H1 (cell line): ENCODE results near the gene RMND5A. TPM values are rescaled to one million over a fixed set of nuclear protein-coding genes. Genes with fewer than 3 reads are reported as not detected.

Experiments
- CTCF ChIA-PET: fragments of 300-600 bp; sonication (Branson Sonifier 250); formaldehyde crosslinking; loops from one replicate; lab custom pipeline; 2021; ENCODE audit not compliant: partially characterized antibody; lab: Charles Lee
- POLR2A ChIA-PET: fragments of 300-600 bp; sonication (Branson Sonifier 250); formaldehyde crosslinking; loops from one replicate; lab custom pipeline; 2021; ENCODE audit warnings: inconsistent platforms; ENCODE audit not compliant: partially characterized antibody; lab: Charles Lee
- DNase-seq, 2 experiments: peaks; one replicate each; pipeline versions ENCODE4 v3.0.0 to v3.0.0-alpha.2; 2010 to 2022; ENCODE audit warnings: low spot score in 2 of 2, low read depth in 1 of 2, mixed read lengths in 1 of 2
- FAIRE-seq: peaks from 2 replicates; lab custom pipeline; 2011; peaks lifted over from hg19 to GRCh38; lab: Jason Lieb, UNC
- H2AFZ ChIP-seq: 2 replicates; pipeline ENCODE4 v1.8.1; 2012; ENCODE audit warnings: low read length, inconsistent platforms
- H2AK5ac ChIP-seq: 2 replicates; pipeline ENCODE4 v1.6.1; 2013; ENCODE audit warnings: low read depth, low read length
- H2BK120ac ChIP-seq: replicated peaks from 2 replicates; pipeline ENCODE3; 2013; ENCODE audit warnings: low read depth, low read length, inconsistent platforms
- H2BK12ac ChIP-seq: 2 replicates; pipeline ENCODE4 v1.6.1; 2013; ENCODE audit warnings: low read depth, low read length
- H2BK15ac ChIP-seq: 2 replicates; pipeline ENCODE4 v1.6.1; 2013; ENCODE audit warnings: low read length
- H2BK20ac ChIP-seq: 2 replicates; pipeline ENCODE4 v1.6.1; 2013; ENCODE audit warnings: low read length
- H2BK5ac ChIP-seq: 2 replicates; pipeline ENCODE4 v1.6.1; 2013; ENCODE audit warnings: low read depth, low read length
- H3K14ac ChIP-seq: 2 replicates; pipeline ENCODE4 v1.6.1; 2013; ENCODE audit warnings: inconsistent platforms; ENCODE audit not compliant: insufficient read length
- H3K18ac ChIP-seq: 2 replicates; pipeline ENCODE4 v1.6.1; 2013; ENCODE audit warnings: low read length; ENCODE audit errors: extremely low read depth
- H3K23ac ChIP-seq: 2 replicates; pipeline ENCODE4 v1.6.1; 2013; ENCODE audit warnings: inconsistent platforms; ENCODE audit not compliant: insufficient read length
- H3K23me2 ChIP-seq: 2 replicates; pipeline ENCODE4 v1.6.1; 2013; ENCODE audit warnings: low read depth, low read length
- H3K27ac ChIP-seq: 2 replicates; pipeline ENCODE4 v1.6.1; 2011; ENCODE audit warnings: low read depth, low read length, inconsistent platforms
- H3K27me3 ChIP-seq, 4 experiments: replicated peaks in 1 of 4; 1 replicate in 1 of 4; 2 replicates in 3 of 4; pipeline versions ENCODE4 v1.6.1 to v1.8.1; 2011 to 2013; ENCODE audit warnings: low read length in 3 of 4, mild to moderate bottlenecking in 3 of 4, inconsistent platforms in 2 of 4, mixed read lengths in 2 of 4, moderate library complexity in 1 of 4; ENCODE audit not compliant: control insufficient read depth in 3 of 4, insufficient read depth in 3 of 4; ENCODE audit errors: extremely low read depth in 1 of 4
- H3K36me3 ChIP-seq, 4 experiments: 2 replicates each; pipeline versions ENCODE4 v1.6.1 to v1.8.1; 2011 to 2013; ENCODE audit warnings: mild to moderate bottlenecking in 4 of 4, low read length in 3 of 4, moderate library complexity in 2 of 4, control low read depth in 1 of 4, inconsistent platforms in 1 of 4; ENCODE audit not compliant: insufficient read depth in 4 of 4, control insufficient read depth in 2 of 4
- H3K4ac ChIP-seq: replicated peaks from 2 replicates; pipeline ENCODE3; 2013; ENCODE audit warnings: low read length, low read depth, mixed read lengths, inconsistent platforms; ENCODE audit not compliant: insufficient read length
- H3K4me1 ChIP-seq, 4 experiments: replicated peaks in 1 of 4; 1 replicate in 1 of 4; 2 replicates in 3 of 4; pipeline versions ENCODE4 v1.6.1 to v1.8.1; 2011 to 2013; ENCODE audit warnings: low read length in 3 of 4, inconsistent platforms in 2 of 4, mixed read lengths in 1 of 4; ENCODE audit not compliant: insufficient read depth in 4 of 4, control insufficient read depth in 3 of 4
- H3K4me2 ChIP-seq, 2 experiments: 2 replicates each; pipeline versions ENCODE4 v1.6.1 to v1.8.1; 2011 to 2013; ENCODE audit warnings: low read depth in 2 of 2, low read length in 2 of 2, control low read depth in 1 of 2, inconsistent platforms in 1 of 2, mild to moderate bottlenecking in 1 of 2; ENCODE audit not compliant: insufficient read depth in 1 of 2
- H3K4me3 ChIP-seq, 4 experiments: fragments of 200-600, 300-600 bp in 1 of 4; sonication (generic), shearing (Covaris generic), sonication (Bioruptor Twin) in 1 of 4; 2 replicates each; pipeline versions ENCODE4 v1.5.1 to v1.8.1; 2011 to 2016; ENCODE audit warnings: low read length in 4 of 4, low read depth in 3 of 4, control low read depth in 2 of 4, inconsistent platforms in 2 of 4, mild to moderate bottlenecking in 2 of 4, mixed read lengths in 1 of 4, moderate library complexity in 1 of 4; ENCODE audit not compliant: insufficient read depth in 2 of 4; ENCODE audit errors: extremely low read depth in 1 of 4
- H3K56ac ChIP-seq: replicated peaks from 2 replicates; pipeline ENCODE3; 2013; ENCODE audit warnings: low read depth, mild to moderate bottlenecking, mixed read lengths, low read length, inconsistent platforms; ENCODE audit not compliant: insufficient read length
- H3K79me1 ChIP-seq: 2 replicates; pipeline ENCODE4 v1.6.1; 2013; ENCODE audit warnings: low read depth, low read length, control low read depth
- H3K79me2 ChIP-seq, 2 experiments: 2 replicates each; pipeline versions ENCODE4 v1.6.1 to v1.8.1; 2012 to 2013; ENCODE audit warnings: low read length in 2 of 2, mild to moderate bottlenecking in 2 of 2, inconsistent platforms in 1 of 2; ENCODE audit not compliant: insufficient read depth in 2 of 2, control insufficient read depth in 1 of 2
- H3K9ac ChIP-seq, 4 experiments: replicated peaks in 1 of 4; 1 replicate in 1 of 4; 2 replicates in 3 of 4; pipeline versions ENCODE4 v1.6.1 to v1.8.1; 2011 to 2013; ENCODE audit warnings: low read depth in 3 of 4, low read length in 3 of 4, control low read depth in 2 of 4, mild to moderate bottlenecking in 2 of 4, moderate library complexity in 2 of 4, inconsistent platforms in 1 of 4; ENCODE audit errors: extremely low read depth in 1 of 4
- H3K9me3 ChIP-seq, 2 experiments: 2 replicates each; pipeline versions ENCODE4 v1.6.1 to v1.8.1; 2012 to 2013; ENCODE audit warnings: mild to moderate bottlenecking in 2 of 2, moderate library complexity in 2 of 2, control low read depth in 1 of 2, inconsistent platforms in 1 of 2, low read depth in 1 of 2, low read length in 1 of 2, mixed read lengths in 1 of 2; ENCODE audit not compliant: insufficient read depth in 2 of 2
- H4K20me1 ChIP-seq, 2 experiments: replicated peaks in 1 of 2; 2 replicates each; pipeline versions ENCODE3 to v1.8.1; 2011 to 2013; ENCODE audit warnings: inconsistent platforms in 2 of 2, low read length in 2 of 2, mild to moderate bottlenecking in 1 of 2; ENCODE audit not compliant: insufficient read depth in 2 of 2, control insufficient read depth in 1 of 2
- H4K5ac ChIP-seq: 2 replicates; pipeline ENCODE4 v1.6.1; 2013; ENCODE audit warnings: low read length, low read depth, mixed read lengths, inconsistent platforms; ENCODE audit not compliant: insufficient read length
- H4K8ac ChIP-seq: 2 replicates; pipeline ENCODE4 v1.8.0; 2013; ENCODE audit warnings: mild to moderate bottlenecking, moderate library complexity, low read length, inconsistent platforms; ENCODE audit not compliant: insufficient read depth; ENCODE audit errors: extremely low read depth
- H4K91ac ChIP-seq: replicated peaks from 2 replicates; pipeline ENCODE3; 2013; ENCODE audit warnings: low read length, mixed read lengths, inconsistent platforms; ENCODE audit not compliant: insufficient read length
- ATF2 ChIP-seq: IDR thresholded peaks from 2 replicates; pipeline ENCODE4 v1.6.1; 2012; ENCODE audit warnings: low read length, inconsistent platforms
- BCL11A ChIP-seq, 2 experiments: IDR thresholded peaks; one replicate each; pipeline ENCODE4 v1.6.1; 2011; ENCODE audit warnings: low read depth in 2 of 2, low read length in 2 of 2, mild to moderate bottlenecking in 2 of 2
- EP300 ChIP-seq, 2 experiments: IDR thresholded peaks; 1 replicate in 1 of 2; 2 replicates in 1 of 2; pipeline ENCODE4 v1.6.1; 2011 to 2012; ENCODE audit warnings: low read depth in 2 of 2, low read length in 2 of 2, mild to moderate bottlenecking in 2 of 2, borderline replicate concordance in 1 of 2, inconsistent platforms in 1 of 2, moderate library complexity in 1 of 2
- JUN ChIP-seq: IDR thresholded peaks from 2 replicates; pipeline ENCODE4 v1.6.1; 2011; ENCODE audit warnings: low read depth, mild to moderate bottlenecking, improper control_type of control experiment, low read length
- PHF8 ChIP-seq: fragments of 200-600 bp; sonication (generic); conservative IDR thresholded peaks from 2 replicates; pipeline ENCODE4 v1.7.1; 2012; ENCODE audit warnings: low read depth, mild to moderate bottlenecking, inconsistent platforms, low read length, moderate library complexity
- POLR2AphosphoS5 ChIP-seq: IDR thresholded peaks from 2 replicates; pipeline ENCODE4 v1.6.1; 2011; ENCODE audit warnings: low read depth, low read length
- RBBP5 ChIP-seq: IDR thresholded peaks from 2 replicates; pipeline ENCODE4 v1.7.1; 2012; ENCODE audit warnings: low read depth, mild to moderate bottlenecking, inconsistent platforms, low read length, moderate library complexity, borderline replicate concordance
- WGBS, 2 experiments: shearing (Covaris generic) in 1 of 2; methylation state at CpG; one replicate each; pipeline versions ENCODE4 v1.1.6 to v1.1.7; 2013 to 2015; ENCODE audit warnings: low lambda C conversion rate in 2 of 2, mixed read lengths in 2 of 2, inconsistent platforms in 1 of 2, low coverage in 1 of 2, missing lambda C conversion rate in 1 of 2; ENCODE audit not compliant: insufficient replicate concordance in 2 of 2, insufficient coverage in 1 of 2, insufficient read length in 1 of 2; ENCODE audit errors: extremely low coverage in 1 of 2, missing lambda C conversion rate in 1 of 2; 5-methylcytosine and 5-hydroxymethylcytosine counted together
- polyA plus RNA-seq, 7 experiments: library from polyadenylated mRNA; depleted of rRNA in 3 of 7; stranded (reverse) in 5 of 7; unstranded in 2 of 7; fragments of >200 nt in 5 of 7; fragments of 200-250 nt in 2 of 7; gene quantifications; 1 replicate in 5 of 7; 2 replicates in 1 of 7; 4 replicates in 1 of 7; pipeline versions ENCODE4 v1.2.1 to v1.2.3, GENCODE V29; 2011 to 2013; ENCODE audit warnings: missing spikeins in 2 of 7, mixed read lengths in 2 of 7
- total RNA-seq: library from RNA; stranded (reverse); fragmentation: NEBNext Ultra II Directional; extraction: Animal tissue kit (Norgen Biotek cat#: 25700); gene quantifications from 2 replicates; pipeline ENCODE4 v1.2.1, GENCODE V29; 2021

The RMND5A gene
- total and polyA plus RNA-seq, 2 of the 8 experiments (the other 6 are each of a cell fraction or from before 2014, with no cell fraction given) = 21.0 to 66.2 TPM

- Histone ChIP-seq H2BK20ac (no peak overlapping the region), H3K27me3 (no peaks in the 10 kb centered on the region), H3K4me3 (no peak overlapping the region), H3K56ac (no peak overlapping the region), H3K18ac (no peak overlapping the region), H3K4me1 (no peaks in the 10 kb centered on the region), H4K5ac (no peak overlapping the region), H4K8ac (no peak overlapping the region), H3K4ac (no peak overlapping the region), H3K27ac (no peak overlapping the region), H4K20me1 (no peaks in the 10 kb centered on the region), H3K23me2 (no peaks in the 10 kb centered on the region), H3K36me3 (no peaks in the 10 kb centered on the region), H3K79me2 (no peaks in the 10 kb centered on the region), H4K91ac (no peak overlapping the region), H3K4me2 (no peak overlapping the region), H3K9ac (no peak overlapping the region), H3K79me1 (no peaks in the 10 kb centered on the region), H3K14ac (no peak overlapping the region), H2BK15ac (no peak overlapping the region), H3K9me3 (no peaks in the 10 kb centered on the region), H3K23ac (no peak overlapping the region), H2BK120ac (no peak overlapping the region), H2AK5ac (no peak overlapping the region), H2BK12ac (no peak overlapping the region), H2BK5ac (no peak overlapping the region), H2AFZ (no peak overlapping the region)
- CTCF ChIA-PET = no interaction called here
- TF ChIP-seq PHF8 (no peak), BCL11A (IDR thresholded peaks at IDR 0.05; ENCODE audit: low read depth in 2 of 2, low read length in 2 of 2) (no peak), RBBP5 (no peak), ATF2 (no peak), JUN (no peak), EP300 (IDR thresholded peaks at IDR 0.05; ENCODE audit: borderline replicate concordance in 1 of 2, low read depth in 2 of 2, low read length in 2 of 2) (no peak), POLR2AphosphoS5 (no peak)
- POLR2A ChIA-PET = interaction anchor here (0.6 kb wide), 1 partner anchor 187 kb away, joined by 3 read pairs; no protein-coding TSS in a partner anchor
- FAIRE-seq (no peak), DNase-seq (no peak)
- 93% methylated on average over 1 of the region's 1 CpG; no CpG with 5 or more reads in 1 of the 2 experiments for WGBS, 2 experiments
These were observed 19.4 kb upstream of the RMND5A start for GRCh38 chr2:86700690-86701089.
